ENCODE results near the gene BABAM1.
"Not testable (repeated sequence)": the region's sequence is repeated elsewhere in the genome, so short reads cannot be mapped to it uniquely, and the experiment has no call there.

BABAM1 gene

DNA sequence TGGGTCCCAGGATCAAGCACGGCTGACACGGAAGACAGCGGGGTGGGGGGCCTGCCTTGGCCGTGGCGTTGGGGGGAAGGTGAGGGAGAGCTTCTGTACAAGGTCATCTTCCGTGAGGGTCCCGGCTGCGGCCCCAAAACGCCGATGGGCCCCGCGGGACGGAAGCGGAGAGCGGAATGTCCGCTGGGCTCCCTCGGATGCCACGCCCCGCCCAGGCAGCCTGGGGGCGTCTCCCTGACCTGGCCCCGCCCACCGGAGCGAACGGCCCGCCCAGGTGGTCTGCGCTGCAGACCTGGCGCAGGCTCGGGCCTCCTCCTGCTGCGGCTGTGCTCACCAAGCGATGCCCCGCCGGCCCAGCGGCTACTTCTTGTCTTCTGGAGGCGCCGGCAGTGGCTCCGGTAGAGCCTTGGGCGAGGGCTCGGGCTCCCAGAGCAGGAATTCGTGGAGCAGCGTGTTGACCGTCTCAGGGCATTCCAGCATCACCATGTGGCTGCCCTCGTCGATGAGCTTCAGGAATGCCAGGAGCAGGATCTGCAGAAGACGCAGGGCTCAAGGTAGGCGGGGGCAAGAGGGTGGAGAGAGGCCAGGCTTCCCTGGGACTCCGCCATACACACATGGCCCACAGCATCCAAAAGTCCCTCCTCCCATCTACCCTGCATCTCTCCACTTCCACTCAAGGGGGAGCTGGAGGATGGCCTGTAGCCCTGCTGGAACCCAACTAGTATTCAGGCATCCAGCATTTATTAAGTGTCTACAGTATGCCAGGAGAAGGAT lies 25.2 kb downstream of the BABAM1 start:
- Histone ChIP-seq H3K27ac (ENCODE audit: insufficient read depth, low read length, poor library complexity, severe bottlenecking) (no peak overlapping the region), H3K4me1 (ENCODE audit: control insufficient read depth, insufficient read depth, low read length, poor library complexity, severe bottlenecking) (peaks cover 6% of the 10 kb centered on the region), H3K27me3 (replicated peaks; ENCODE audit: control insufficient read depth, insufficient read depth, low read length, poor library complexity, severe bottlenecking) (no peaks in the 10 kb centered on the region)

DNA sequence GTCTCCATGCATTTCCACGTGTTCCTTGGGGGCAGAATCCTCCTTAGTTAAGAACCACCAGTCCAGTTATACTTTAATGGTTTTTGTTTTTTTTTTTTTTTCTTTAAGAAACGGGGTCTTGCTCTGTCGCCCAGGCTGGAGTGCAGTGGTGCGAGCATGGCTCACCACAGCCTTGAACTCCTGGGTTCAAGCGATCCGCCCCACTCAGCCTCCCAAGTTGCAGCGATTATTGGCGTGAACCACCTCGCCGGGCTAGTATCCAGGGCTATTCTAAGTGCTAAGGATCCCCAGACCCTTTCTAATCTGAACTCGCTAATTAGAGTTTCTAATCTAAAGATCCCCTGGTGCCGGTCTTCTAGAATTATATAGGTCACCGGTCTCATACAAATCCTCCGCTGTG lies 26.4 kb downstream of the BABAM1 start:
- H3K27ac ChIP-seq (ENCODE audit: insufficient read depth, low read length, poor library complexity, severe bottlenecking): no peak overlapping the region
- H3K9me3 ChIP-seq (ENCODE audit: control insufficient read depth, low read length): no peaks in the 10 kb centered on the region
- no peaks in the 10 kb centered on the region for H3K27me3 ChIP-seq (replicated peaks; ENCODE audit: control insufficient read depth, insufficient read depth, low read length, poor library complexity, severe bottlenecking)
- H3K36me3 ChIP-seq (ENCODE audit: control insufficient read depth, insufficient read depth, low read length): no peaks in the 10 kb centered on the region
- H3K4me1 ChIP-seq (ENCODE audit: control insufficient read depth, insufficient read depth, low read length, poor library complexity, severe bottlenecking): peaks cover 6% of the 10 kb centered on the region
- DNase-seq: no peak
- no peak overlapping the region for H3K4me3 ChIP-seq (ENCODE audit: insufficient read depth, low read depth, low read length, poor library complexity, severe bottlenecking)

More for the DNA sequence above, 25.2 kb downstream of the BABAM1 start:
- Histone ChIP-seq H3K9me3 (ENCODE audit: control insufficient read depth, low read length) (no peaks in the 10 kb centered on the region), H3K36me3 (ENCODE audit: control insufficient read depth, insufficient read depth, low read length) (no peaks in the 10 kb centered on the region), H3K4me3 (ENCODE audit: insufficient read depth, low read depth, low read length, poor library complexity, severe bottlenecking) (peak overlapping the region; percentile 68)
- DNase-seq: peak; percentile 58 to 68 (median 59)

DNA sequence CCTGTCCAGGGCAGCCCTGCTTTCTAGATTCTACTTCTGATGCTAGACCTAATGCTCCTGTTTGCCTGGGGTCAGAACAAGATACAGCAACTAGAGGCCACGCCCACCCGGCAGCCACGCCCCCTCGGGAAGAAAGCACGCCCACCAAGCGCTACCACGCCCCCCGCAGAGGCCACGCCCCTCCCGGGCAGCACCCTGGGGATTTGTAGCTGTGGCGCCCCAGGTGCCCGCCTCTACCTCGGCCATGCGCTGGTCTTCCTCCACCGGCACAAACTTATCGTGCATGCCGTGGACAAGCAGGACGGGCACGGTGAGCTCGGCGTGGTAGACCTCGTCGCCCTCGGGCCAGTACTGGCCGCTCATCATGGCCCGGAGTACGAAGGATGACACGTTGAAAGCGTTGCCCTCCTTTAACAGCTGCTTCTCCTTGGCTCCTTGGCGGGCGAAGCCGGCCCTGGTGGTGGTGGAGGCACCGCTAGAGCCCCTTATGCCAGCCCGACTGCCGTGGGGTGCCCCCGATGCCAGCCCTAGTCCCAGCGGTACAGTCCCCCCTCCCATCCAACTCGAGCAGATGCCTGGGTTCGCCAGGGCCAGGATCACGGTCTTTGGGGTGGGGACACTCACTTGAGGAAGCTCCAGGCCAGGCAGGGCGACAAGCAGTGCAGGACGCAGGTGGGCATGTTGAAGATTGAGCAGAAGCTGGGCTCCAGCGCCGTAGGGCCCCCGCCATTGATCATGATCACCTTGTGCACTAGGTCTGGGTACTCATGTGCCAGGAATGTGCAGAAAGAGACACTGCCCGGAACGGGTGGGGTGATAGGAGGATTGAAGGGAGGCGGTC lies 27.0 kb downstream of the BABAM1 start:
- Histone ChIP-seq H3K9me3 (ENCODE audit: control insufficient read depth, low read length) (no peaks in the 10 kb centered on the region), H3K4me3 (ENCODE audit: insufficient read depth, low read depth, low read length, poor library complexity, severe bottlenecking) (no peak overlapping the region), H3K36me3 (ENCODE audit: control insufficient read depth, insufficient read depth, low read length) (no peaks in the 10 kb centered on the region), H3K27ac (ENCODE audit: insufficient read depth, low read length, poor library complexity, severe bottlenecking) (no peak overlapping the region), H3K4me1 (ENCODE audit: control insufficient read depth, insufficient read depth, low read length, poor library complexity, severe bottlenecking) (peaks cover 6% of the 10 kb centered on the region), H3K27me3 (replicated peaks; ENCODE audit: control insufficient read depth, insufficient read depth, low read length, poor library complexity, severe bottlenecking) (no peaks in the 10 kb centered on the region)
- DNase-seq: peak in 2 of 3 donors; percentile 44 to 46

DNA sequence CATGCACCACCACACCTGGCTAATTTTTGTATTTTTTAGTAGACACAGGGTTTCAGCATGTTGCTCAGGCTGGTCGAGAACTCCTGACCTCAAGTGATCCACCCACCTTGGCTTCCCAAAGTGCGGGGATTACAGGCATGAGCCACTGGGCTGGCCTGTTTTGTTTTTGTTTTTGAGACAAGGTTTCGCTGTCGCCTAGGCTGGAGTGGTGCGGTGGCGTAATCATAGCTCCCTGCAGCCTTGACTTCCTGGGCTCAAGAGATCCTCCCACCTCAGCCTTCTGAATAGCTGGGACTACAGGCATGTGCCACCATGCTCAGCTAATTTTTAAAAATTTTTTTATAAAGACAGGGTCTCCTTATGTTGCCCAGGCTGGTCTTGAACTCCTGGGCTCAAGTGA lies 28.3 kb downstream of the BABAM1 start:
- not testable (repeated sequence) for H3K4me1 ChIP-seq (ENCODE audit: control insufficient read depth, insufficient read depth, low read length, poor library complexity, severe bottlenecking); H3K4me3 ChIP-seq (ENCODE audit: insufficient read depth, low read depth, low read length, poor library complexity, severe bottlenecking); H3K27me3 ChIP-seq (replicated peaks; ENCODE audit: control insufficient read depth, insufficient read depth, low read length, poor library complexity, severe bottlenecking); H3K27ac ChIP-seq (ENCODE audit: insufficient read depth, low read length, poor library complexity, severe bottlenecking); DNase-seq; H3K9me3 ChIP-seq (ENCODE audit: control insufficient read depth, low read length); H3K36me3 ChIP-seq (ENCODE audit: control insufficient read depth, insufficient read depth, low read length)

DNA sequence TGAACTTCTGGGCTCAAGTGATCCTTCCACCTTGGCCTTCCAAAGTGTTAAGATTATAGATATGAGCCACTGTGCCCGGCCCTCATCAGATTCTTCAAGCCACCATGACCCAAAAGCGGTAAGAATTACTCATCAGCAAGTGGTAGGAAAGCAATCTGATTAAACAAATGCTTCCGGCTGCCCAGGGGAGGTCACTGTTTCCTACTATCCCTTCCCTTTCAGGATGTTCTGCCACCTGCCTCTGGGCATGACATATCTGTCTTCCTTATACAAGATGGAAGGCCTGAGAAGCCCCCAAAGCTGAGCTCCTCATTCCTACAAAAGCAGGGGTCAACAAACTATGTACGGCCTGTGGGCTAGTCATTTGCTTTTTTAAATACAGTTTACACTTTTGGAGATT lies 29.0 kb downstream of the BABAM1 start:
- no peaks in the 10 kb centered on the region for H3K9me3 ChIP-seq (ENCODE audit: control insufficient read depth, low read length)
- peaks cover 6% of the 10 kb centered on the region for H3K4me1 ChIP-seq (ENCODE audit: control insufficient read depth, insufficient read depth, low read length, poor library complexity, severe bottlenecking)
- DNase-seq: no peak
- H3K27me3 ChIP-seq (replicated peaks; ENCODE audit: control insufficient read depth, insufficient read depth, low read length, poor library complexity, severe bottlenecking): no peaks in the 10 kb centered on the region
- H3K4me3 ChIP-seq (ENCODE audit: insufficient read depth, low read depth, low read length, poor library complexity, severe bottlenecking): no peak overlapping the region
- H3K27ac ChIP-seq (ENCODE audit: insufficient read depth, low read length, poor library complexity, severe bottlenecking): no peak overlapping the region
- H3K36me3 ChIP-seq (ENCODE audit: control insufficient read depth, insufficient read depth, low read length): no peaks in the 10 kb centered on the region

DNA sequence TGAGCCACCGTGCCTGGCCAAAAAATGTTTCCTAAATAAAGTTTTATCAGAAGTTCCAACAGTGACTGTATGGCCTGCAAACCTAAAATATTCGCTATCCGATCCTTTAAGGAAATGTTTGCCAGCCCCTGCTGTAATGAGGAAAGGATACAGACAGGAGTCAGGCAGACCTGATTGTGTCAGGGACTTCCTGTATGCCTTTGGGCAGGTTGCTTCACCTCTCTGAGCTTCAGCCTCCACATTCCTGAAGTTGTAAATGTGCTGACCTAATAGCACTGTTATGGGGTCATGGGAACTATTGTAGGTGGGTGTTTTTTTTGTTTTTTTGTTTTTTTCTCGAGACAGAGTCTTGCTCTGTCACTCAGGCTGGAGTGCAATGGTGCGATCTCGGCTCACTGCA lies 29.7 kb downstream of the BABAM1 start:
- Histone ChIP-seq H3K27me3 (replicated peaks; ENCODE audit: control insufficient read depth, insufficient read depth, low read length, poor library complexity, severe bottlenecking) (no peaks in the 10 kb centered on the region), H3K4me3 (ENCODE audit: insufficient read depth, low read depth, low read length, poor library complexity, severe bottlenecking) (no peak overlapping the region), H3K9me3 (ENCODE audit: control insufficient read depth, low read length) (no peaks in the 10 kb centered on the region), H3K4me1 (ENCODE audit: control insufficient read depth, insufficient read depth, low read length, poor library complexity, severe bottlenecking) (peaks cover 6% of the 10 kb centered on the region), H3K36me3 (ENCODE audit: control insufficient read depth, insufficient read depth, low read length) (no peaks in the 10 kb centered on the region), H3K27ac (ENCODE audit: insufficient read depth, low read length, poor library complexity, severe bottlenecking) (no peak overlapping the region)
- no peak for DNase-seq

DNA sequence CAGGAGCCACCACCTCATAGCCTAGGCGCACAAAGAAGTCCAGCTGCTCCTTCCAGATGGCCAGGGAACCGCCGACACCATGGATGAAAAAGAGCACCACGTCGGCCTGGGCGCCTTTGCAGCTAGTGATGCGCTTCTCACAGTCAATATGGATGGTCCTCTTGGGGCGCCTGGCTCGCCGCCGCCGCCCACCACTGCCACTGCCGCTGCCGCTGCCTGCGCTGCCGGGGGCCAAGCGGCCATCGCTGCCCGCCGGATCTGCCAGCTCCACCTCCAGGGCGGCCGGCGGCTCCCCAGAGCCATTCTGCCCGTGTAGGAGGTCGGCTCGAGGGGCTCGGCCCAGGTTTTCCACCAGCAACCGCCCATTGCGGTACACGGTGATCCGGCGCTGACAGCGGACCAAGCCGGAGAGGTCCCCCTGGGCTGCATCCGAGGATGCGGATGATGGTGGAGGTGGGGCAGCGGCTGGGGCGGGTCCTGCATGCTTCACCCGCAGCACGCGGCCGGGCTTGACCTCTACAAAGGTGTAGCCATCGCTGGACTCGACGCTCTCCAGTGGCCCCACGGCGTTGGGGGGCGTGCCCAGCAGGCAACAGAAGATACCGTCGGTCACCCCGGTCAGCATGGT lies 33.9 kb downstream of the BABAM1 start:
- Histone ChIP-seq H3K27ac (ENCODE audit: insufficient read depth, low read length, poor library complexity, severe bottlenecking) (no peak overlapping the region), H3K27me3 (replicated peaks; ENCODE audit: control insufficient read depth, insufficient read depth, low read length, poor library complexity, severe bottlenecking) (no peaks in the 10 kb centered on the region), H3K36me3 (ENCODE audit: control insufficient read depth, insufficient read depth, low read length) (no peaks in the 10 kb centered on the region), H3K9me3 (ENCODE audit: control insufficient read depth, low read length) (no peaks in the 10 kb centered on the region), H3K4me1 (ENCODE audit: control insufficient read depth, insufficient read depth, low read length, poor library complexity, severe bottlenecking) (peaks cover 23% of the 10 kb centered on the region), H3K4me3 (ENCODE audit: insufficient read depth, low read depth, low read length, poor library complexity, severe bottlenecking) (no peak overlapping the region)
- DNase-seq: no peak

DNA sequence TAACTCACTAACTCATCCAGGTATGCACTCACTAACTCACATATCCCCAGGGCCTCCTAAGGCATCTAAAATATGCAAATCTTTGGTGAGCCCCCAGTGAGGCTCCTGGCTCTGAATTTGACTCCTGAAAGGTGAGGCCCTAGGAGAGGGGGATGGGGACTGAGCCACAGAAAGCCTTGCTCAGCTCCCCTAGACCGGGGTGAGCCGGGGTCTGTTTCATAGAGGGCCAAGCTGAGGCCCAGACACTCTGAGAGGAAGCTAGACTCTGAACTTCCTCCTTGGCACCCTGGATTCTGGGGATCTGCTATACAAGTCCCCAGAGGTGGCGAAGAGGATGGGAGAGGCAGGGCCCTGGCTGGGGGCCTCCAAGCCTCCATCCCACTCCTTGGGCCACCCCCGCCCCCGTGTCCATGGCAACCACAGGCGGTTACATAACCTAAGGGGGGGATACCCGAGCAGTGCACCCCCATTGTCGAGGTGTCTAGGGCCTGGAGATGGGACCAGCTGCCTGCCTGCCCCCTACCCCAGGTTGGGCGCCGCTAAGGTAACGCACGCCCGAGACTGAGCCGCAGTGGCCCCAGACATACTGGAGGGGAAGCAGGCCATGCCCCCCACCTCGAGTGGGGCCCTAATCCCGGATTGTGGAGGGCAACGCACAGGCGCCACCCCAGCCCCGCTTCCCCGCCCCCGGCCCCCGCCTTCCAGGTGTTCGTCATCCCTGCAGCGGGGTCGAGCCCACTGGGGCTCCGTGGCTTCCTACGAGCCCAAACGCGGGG lies 35.3 kb downstream of the BABAM1 start:
- Histone ChIP-seq H3K36me3 (ENCODE audit: control insufficient read depth, insufficient read depth, low read length) (no peaks in the 10 kb centered on the region), H3K4me3 (ENCODE audit: insufficient read depth, low read depth, low read length, poor library complexity, severe bottlenecking) (peak overlapping the region; percentile 95), H3K27ac (ENCODE audit: insufficient read depth, low read length, poor library complexity, severe bottlenecking) (peak overlapping the region; percentile 74), H3K4me1 (ENCODE audit: control insufficient read depth, insufficient read depth, low read length, poor library complexity, severe bottlenecking) (peaks cover 31% of the 10 kb centered on the region), H3K9me3 (ENCODE audit: control insufficient read depth, low read length) (no peaks in the 10 kb centered on the region), H3K27me3 (replicated peaks; ENCODE audit: control insufficient read depth, insufficient read depth, low read length, poor library complexity, severe bottlenecking) (no peaks in the 10 kb centered on the region)
- no peak for DNase-seq

DNA sequence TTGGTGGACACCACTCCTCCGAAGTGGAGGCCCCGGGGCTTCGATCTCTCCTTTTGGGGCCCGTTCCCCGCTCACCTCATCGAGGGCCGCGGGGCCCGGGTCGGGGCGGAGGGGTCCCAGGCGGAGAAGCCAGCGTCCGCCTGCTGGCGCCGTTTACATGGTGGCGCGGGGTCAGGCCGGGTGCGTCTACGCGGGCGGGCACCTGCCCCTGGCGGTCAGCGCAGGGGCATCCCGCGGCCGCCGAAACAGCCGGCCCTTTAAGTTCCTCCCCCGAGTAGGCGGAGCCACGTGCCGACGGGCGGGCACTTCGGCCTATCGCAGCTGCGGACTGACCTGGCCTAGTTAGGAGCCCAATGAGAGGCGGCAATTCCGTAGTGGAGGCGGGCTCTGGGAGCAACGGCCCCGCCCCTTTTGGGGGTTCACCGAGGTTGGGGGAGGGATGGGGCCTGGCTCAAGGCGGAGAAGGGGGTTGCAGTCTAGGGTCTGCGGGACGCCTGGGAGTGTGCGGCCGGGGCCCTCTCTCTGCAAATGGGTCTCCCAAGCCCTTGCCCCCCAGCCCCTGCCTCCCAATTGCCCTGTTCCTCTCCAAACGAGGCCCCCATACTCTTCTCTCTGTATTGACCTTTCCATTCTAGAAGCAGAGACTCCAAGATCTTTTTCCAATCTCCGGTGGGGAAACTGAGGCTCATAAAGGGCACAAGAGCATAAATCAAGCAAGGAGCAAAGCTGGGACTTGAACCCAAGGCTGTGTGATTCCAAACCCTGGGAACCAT lies 36.1 kb downstream of the BABAM1 start, which contains the start of gene ABHD8:
Gene ABHD8 (minus strand): TSS at position 259 of the 773 bp plus-strand sequence. CDS start 1,809 bp downstream, outside the sequence.
- Histone ChIP-seq H3K27me3 (replicated peaks; ENCODE audit: control insufficient read depth, insufficient read depth, low read length, poor library complexity, severe bottlenecking) (no peaks in the 10 kb centered on the region), H3K27ac (ENCODE audit: insufficient read depth, low read length, poor library complexity, severe bottlenecking) (peak within 1 kb of the TSS; percentile 74), H3K4me1 (ENCODE audit: control insufficient read depth, insufficient read depth, low read length, poor library complexity, severe bottlenecking) (peaks cover 31% of the 10 kb centered on the region), H3K9me3 (ENCODE audit: control insufficient read depth, low read length) (no peaks in the 10 kb centered on the region), H3K36me3 (ENCODE audit: control insufficient read depth, insufficient read depth, low read length) (no peaks in the 10 kb centered on the region), H3K4me3 (ENCODE audit: insufficient read depth, low read depth, low read length, poor library complexity, severe bottlenecking) (peak within 1 kb of the TSS; percentile 95)
- peak; percentile 84 to 92 (median 86) for DNase-seq
